Measurements from ENCODE around the gene XYLT1. TPM values are rescaled to one million over a fixed set of nuclear protein-coding genes. Genes with fewer than 3 reads are reported as not detected.

The XYLT1 gene
- total and polyA plus RNA-seq, 4 experiments from 2014 or later = 1.4 to 48.5 (median 24.5) TPM

DNA sequence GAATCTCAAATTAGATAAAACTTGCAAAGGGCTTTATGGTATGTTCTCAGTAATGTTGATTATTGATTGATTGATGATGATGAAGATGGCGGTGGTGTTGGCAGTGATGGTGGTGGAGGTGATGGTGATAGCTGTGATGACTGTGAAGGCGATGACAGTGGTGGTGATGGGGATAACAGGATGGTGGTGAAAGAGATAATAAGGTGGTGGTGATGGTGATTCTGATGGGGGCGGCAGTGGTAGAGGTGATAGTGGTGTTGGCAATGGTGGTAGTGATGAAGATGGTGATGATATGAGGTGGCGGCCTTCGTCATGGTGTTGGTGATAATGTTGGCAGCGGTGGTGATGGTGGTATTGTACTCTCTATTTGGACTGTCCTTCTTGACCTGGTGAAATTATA is 238.3 kb downstream of the XYLT1 start:
- H3K27ac ChIP-seq (ENCODE audit: low read depth, low read length) = no peak overlapping the region
- no peaks in the 10 kb centered on the region for H3K9me3 ChIP-seq (ENCODE audit: control insufficient read depth in 1 of 2, low read length in 2 of 2)
- H3K4me3 Mint-ChIP-seq = no peak overlapping the region
- intact Hi-C loops (cut with micrococcal nuclease) = no loop called here
- peak overlapping the region in 2 of 7 donors; percentile 12 for H3K27ac Mint-ChIP-seq
- H3K4me1 ChIP-seq (ENCODE audit: insufficient read depth, low read length) = peaks cover under 1% of the 10 kb centered on the region
- no peaks in the 10 kb centered on the region for H3K9me3 Mint-ChIP-seq
- peaks cover 2 to 29% of the 10 kb centered on the region in 2 donors for H3K36me3 Mint-ChIP-seq
- H3K27me3 ChIP-seq (ENCODE audit: insufficient read depth, low read length) = no peaks in the 10 kb centered on the region
- ChIA-PET POLR2A (ENCODE audit: partially characterized antibody) (no interaction called here), CTCF (ENCODE audit: partially characterized antibody) (no interaction called here)
- H3K36me3 ChIP-seq (ENCODE audit: insufficient read depth, low read length) = no peaks in the 10 kb centered on the region
- H3K27me3 Mint-ChIP-seq = no peaks in the 10 kb centered on the region
- no peak overlapping the region for H3K4me3 ChIP-seq (ENCODE audit: low read length in 2 of 2)
- no peak for DNase-seq
- H3K4me1 Mint-ChIP-seq = peaks cover 7 to 11% (median 10%) of the 10 kb centered on the region in 4 donors

GRCh38 chr16:17231972-17232371 is 238.8 kb downstream of the XYLT1 start:
- Mint-ChIP-seq H3K9me3 (no peaks in the 10 kb centered on the region), H3K27me3 (no peaks in the 10 kb centered on the region), H3K27ac (no peak overlapping the region), H3K36me3 (peaks cover 2 to 32% of the 10 kb centered on the region in 2 donors), H3K4me1 (peaks cover 9 to 12% (median 11%) of the 10 kb centered on the region in 4 donors), H3K4me3 (no peak overlapping the region)
- no peak for DNase-seq
- POLR2A ChIA-PET (ENCODE audit: partially characterized antibody) = no interaction called here
- CTCF ChIA-PET (ENCODE audit: partially characterized antibody) = interaction anchor here (1.0 kb wide), 1 partner anchor 219 kb away, joined by 3 read pairs; no protein-coding TSS in a partner anchor
- no peak overlapping the region for H3K4me3 ChIP-seq (ENCODE audit: low read length in 2 of 2)
- H3K36me3 ChIP-seq (ENCODE audit: insufficient read depth, low read length) = no peaks in the 10 kb centered on the region
- intact Hi-C loops (cut with micrococcal nuclease) = no loop called here
- no peaks in the 10 kb centered on the region for H3K9me3 ChIP-seq (ENCODE audit: control insufficient read depth in 1 of 2, low read length in 2 of 2)
- H3K27me3 ChIP-seq (ENCODE audit: insufficient read depth, low read length) = no peaks in the 10 kb centered on the region
- no peaks in the 10 kb centered on the region for H3K4me1 ChIP-seq (ENCODE audit: insufficient read depth, low read length)
- no peak overlapping the region for H3K27ac ChIP-seq (ENCODE audit: low read depth, low read length)

- Histone ChIP-seq H3K4me1 (ENCODE audit: insufficient read depth, low read length) (no peaks in the 10 kb centered on the region), H3K27me3 (ENCODE audit: insufficient read depth, low read length) (no peaks in the 10 kb centered on the region), H3K27ac (ENCODE audit: low read depth, low read length) (no peak overlapping the region), H3K4me3 (ENCODE audit: low read length in 2 of 2) (no peak overlapping the region), H3K9me3 (ENCODE audit: control insufficient read depth in 1 of 2, low read length in 2 of 2) (no peaks in the 10 kb centered on the region), H3K36me3 (ENCODE audit: insufficient read depth, low read length) (no peaks in the 10 kb centered on the region)
- H3K27me3 Mint-ChIP-seq = no peaks in the 10 kb centered on the region
- no peaks in the 10 kb centered on the region for H3K9me3 Mint-ChIP-seq
- no peak overlapping the region for H3K27ac Mint-ChIP-seq
- peaks cover 9 to 12% (median 11%) of the 10 kb centered on the region in 4 donors for H3K4me1 Mint-ChIP-seq
- POLR2A ChIA-PET (ENCODE audit: partially characterized antibody) = interaction anchor here (1.0 kb wide), 1 partner anchor 134 kb away, joined by 3 read pairs; no protein-coding TSS in a partner anchor
- no peak for DNase-seq
- H3K4me3 Mint-ChIP-seq = no peak overlapping the region
- peaks cover 2 to 24% of the 10 kb centered on the region in 2 donors for H3K36me3 Mint-ChIP-seq
- intact Hi-C loops (cut with micrococcal nuclease) = no loop called here
- CTCF ChIA-PET (ENCODE audit: partially characterized antibody) = interaction anchor here (0.6 to 1.0 kb wide), 2 partner anchors 220 to 232 kb away, joined by 3 read pairs; no protein-coding TSS in a partner anchor
These were observed 239.7 kb downstream of the XYLT1 start for GRCh38 chr16:17230932-17231581.

GRCh38 chr16:17229766-17230165 is 241.0 kb downstream of the XYLT1 start:
- Histone ChIP-seq H3K9me3 (ENCODE audit: control insufficient read depth in 1 of 2, low read length in 2 of 2) (no peaks in the 10 kb centered on the region), H3K27ac (ENCODE audit: low read depth, low read length) (no peak overlapping the region), H3K27me3 (ENCODE audit: insufficient read depth, low read length) (no peaks in the 10 kb centered on the region), H3K4me3 (ENCODE audit: low read length in 2 of 2) (no peak overlapping the region), H3K4me1 (ENCODE audit: insufficient read depth, low read length) (no peaks in the 10 kb centered on the region), H3K36me3 (ENCODE audit: insufficient read depth, low read length) (no peaks in the 10 kb centered on the region)
- intact Hi-C loops (cut with micrococcal nuclease) = no loop called here
- Mint-ChIP-seq H3K36me3 (peaks cover 4 to 24% of the 10 kb centered on the region in 2 donors), H3K27ac (no peak overlapping the region), H3K27me3 (no peaks in the 10 kb centered on the region), H3K4me1 (peaks cover 9 to 17% (median 15%) of the 10 kb centered on the region in 4 donors), H3K9me3 (peaks cover 0 to 2% (median 0%) of the 10 kb centered on the region in 8 donors), H3K4me3 (no peak overlapping the region)
- POLR2A ChIA-PET (ENCODE audit: partially characterized antibody) = no interaction called here
- no peak for DNase-seq
- CTCF ChIA-PET (ENCODE audit: partially characterized antibody) = no interaction called here

- H3K4me1 Mint-ChIP-seq = peaks cover 11 to 17% (median 15%) of the 10 kb centered on the region in 4 donors
- ChIA-PET POLR2A (ENCODE audit: partially characterized antibody) (no interaction called here), CTCF (ENCODE audit: partially characterized antibody) (no interaction called here)
- H3K4me1 ChIP-seq (ENCODE audit: insufficient read depth, low read length) = no peaks in the 10 kb centered on the region
- no peak overlapping the region for H3K27ac Mint-ChIP-seq
- no peaks in the 10 kb centered on the region for H3K36me3 ChIP-seq (ENCODE audit: insufficient read depth, low read length)
- no peaks in the 10 kb centered on the region for H3K9me3 ChIP-seq (ENCODE audit: control insufficient read depth in 1 of 2, low read length in 2 of 2)
- H3K36me3 Mint-ChIP-seq = peaks cover 4 to 27% of the 10 kb centered on the region in 2 donors
- intact Hi-C loops (cut with micrococcal nuclease) = no loop called here
- H3K4me3 ChIP-seq (ENCODE audit: low read length in 2 of 2) = no peak overlapping the region
- no peaks in the 10 kb centered on the region for H3K27me3 ChIP-seq (ENCODE audit: insufficient read depth, low read length)
- no peaks in the 10 kb centered on the region for H3K27me3 Mint-ChIP-seq
- H3K27ac ChIP-seq (ENCODE audit: low read depth, low read length) = no peak overlapping the region
- H3K4me3 Mint-ChIP-seq = no peak overlapping the region
- peaks cover 0 to 2% (median 0%) of the 10 kb centered on the region in 8 donors for H3K9me3 Mint-ChIP-seq
- DNase-seq = no peak
These were observed 241.6 kb downstream of the XYLT1 start for GRCh38 chr16:17229131-17229530.

- no peak overlapping the region for H3K27ac ChIP-seq (ENCODE audit: low read depth, low read length)
- H3K9me3 ChIP-seq (ENCODE audit: control insufficient read depth in 1 of 2, low read length in 2 of 2) = no peaks in the 10 kb centered on the region
- ChIA-PET POLR2A (ENCODE audit: partially characterized antibody) (no interaction called here), CTCF (ENCODE audit: partially characterized antibody) (no interaction called here)
- peaks cover 0 to 2% (median 0%) of the 10 kb centered on the region in 8 donors for H3K9me3 Mint-ChIP-seq
- H3K4me1 ChIP-seq (ENCODE audit: insufficient read depth, low read length) = no peaks in the 10 kb centered on the region
- H3K27me3 ChIP-seq (ENCODE audit: insufficient read depth, low read length) = no peaks in the 10 kb centered on the region
- intact Hi-C loops (cut with micrococcal nuclease) = no loop called here
- DNase-seq = no peak
- no peaks in the 10 kb centered on the region for H3K36me3 ChIP-seq (ENCODE audit: insufficient read depth, low read length)
- H3K4me3 Mint-ChIP-seq = no peak overlapping the region
- H3K27ac Mint-ChIP-seq = no peak overlapping the region
- no peak overlapping the region for H3K4me3 ChIP-seq (ENCODE audit: low read length in 2 of 2)
- peaks cover 11 to 17% (median 14%) of the 10 kb centered on the region in 4 donors for H3K4me1 Mint-ChIP-seq
- H3K27me3 Mint-ChIP-seq = no peaks in the 10 kb centered on the region
- H3K36me3 Mint-ChIP-seq = peaks cover 8 to 31% of the 10 kb centered on the region in 2 donors
These were observed 242.1 kb downstream of the XYLT1 start for GRCh38 chr16:17228708-17229055.

GRCh38 chr16:17228048-17228707 is 242.6 kb downstream of the XYLT1 start:
- Histone ChIP-seq H3K4me1 (ENCODE audit: insufficient read depth, low read length) (no peaks in the 10 kb centered on the region), H3K9me3 (ENCODE audit: control insufficient read depth in 1 of 2, low read length in 2 of 2) (no peaks in the 10 kb centered on the region), H3K27ac (ENCODE audit: low read depth, low read length) (no peak overlapping the region), H3K36me3 (ENCODE audit: insufficient read depth, low read length) (no peaks in the 10 kb centered on the region), H3K27me3 (ENCODE audit: insufficient read depth, low read length) (no peaks in the 10 kb centered on the region), H3K4me3 (ENCODE audit: low read length in 2 of 2) (no peak overlapping the region)
- peaks cover 11 to 35% of the 10 kb centered on the region in 2 donors for H3K36me3 Mint-ChIP-seq
- H3K4me1 Mint-ChIP-seq = peaks cover 11 to 21% (median 14%) of the 10 kb centered on the region in 4 donors
- ChIA-PET POLR2A (ENCODE audit: partially characterized antibody) (no interaction called here), CTCF (ENCODE audit: partially characterized antibody) (interaction anchor here (1.9 kb wide), 1 partner anchor 240 kb away, joined by 8 read pairs; no protein-coding TSS in a partner anchor)
- intact Hi-C loops (cut with micrococcal nuclease) = no loop called here
- H3K4me3 Mint-ChIP-seq = no peak overlapping the region
- peaks cover 0 to 2% (median 0%) of the 10 kb centered on the region in 8 donors for H3K9me3 Mint-ChIP-seq
- no peak for DNase-seq
- peak overlapping the region in 3 of 7 donors; percentile 11 to 73 (median 43) for H3K27ac Mint-ChIP-seq
- no peaks in the 10 kb centered on the region for H3K27me3 Mint-ChIP-seq
